Measurements from ENCODE around the gene EMID1.
"Not testable (repeated sequence)": the region's sequence is repeated elsewhere in the genome, so short reads cannot be mapped to it uniquely, and the experiment has no call there.

Gene EMID1

GRCh38 chr22:29216873-29217666, 11.4 kb downstream of the EMID1 start:
- no peak for DNase-seq (ENCODE audit: extremely low spot score)
- no peak for TF ChIP-seq CTCF (IDR thresholded peaks at IDR 0.05; ENCODE audit: control extremely low read depth, extremely low read depth, low read depth, missing control alignments)
- CTCF ChIA-PET, result interaction anchor here (1.0 to 4.7 kb wide), 5 partner anchors 9 to 63 kb away, joined by 3 to 34 read pairs (median 3); partner anchors contain the start of gene EMID1
- POLR2A ChIA-PET, result no interaction called here

DNA sequence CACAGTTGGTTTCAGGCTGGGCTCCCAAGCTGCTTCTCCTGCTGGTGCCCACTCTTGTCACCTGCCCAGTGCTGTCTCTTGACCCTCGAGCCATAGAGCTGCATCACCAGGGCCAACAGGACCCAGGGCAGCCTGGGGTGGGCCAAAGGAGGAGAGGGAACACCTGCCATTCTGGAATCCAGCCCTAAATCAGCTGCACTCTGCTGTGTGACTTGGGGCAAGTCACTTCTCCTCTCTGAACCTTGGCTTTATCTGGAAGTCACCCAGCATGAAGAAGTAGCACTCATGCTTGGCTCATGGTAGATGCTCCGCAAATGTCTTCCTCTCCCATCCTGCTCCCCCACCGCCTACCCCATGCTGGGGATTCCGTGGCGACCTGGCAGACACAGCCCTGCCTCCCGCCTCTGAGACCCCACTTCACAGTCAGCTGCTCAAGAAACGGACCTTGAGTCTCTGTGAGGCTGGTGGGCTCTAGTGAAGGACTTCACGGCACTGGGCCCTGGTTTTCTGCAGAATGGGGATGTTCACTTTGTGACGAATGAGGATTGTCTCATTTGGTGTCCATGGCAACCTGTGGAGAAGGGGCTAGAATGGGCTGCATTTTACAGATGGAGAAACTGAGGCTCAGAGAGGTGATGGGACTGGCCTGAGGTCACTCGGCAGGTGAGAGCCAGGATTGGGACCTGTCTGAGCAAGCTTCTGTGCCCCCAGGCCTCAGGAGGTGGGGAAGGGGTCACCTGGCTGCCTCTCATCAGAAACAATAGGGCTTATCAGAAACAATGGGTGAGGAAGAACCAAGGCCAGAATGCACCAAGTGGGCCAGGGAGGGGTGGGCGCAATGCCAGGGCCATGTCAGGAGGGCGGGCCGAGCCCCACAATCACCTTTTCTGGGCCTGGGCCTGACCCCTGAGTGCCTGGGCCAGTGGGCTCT, 12.4 kb downstream of the EMID1 start:
- ChIA-PET CTCF (interaction anchor here (1.0 to 4.7 kb wide), 6 partner anchors 8 to 64 kb away, joined by 3 to 34 read pairs (median 4); partner anchors contain the start of gene EMID1), POLR2A (no interaction called here)
- no peak for TF ChIP-seq CTCF (IDR thresholded peaks at IDR 0.05; ENCODE audit: control extremely low read depth, extremely low read depth, low read depth, missing control alignments)
- no peak for DNase-seq (ENCODE audit: extremely low spot score)

- CTCF ChIA-PET, result interaction anchor here (1.2 to 4.7 kb wide), 3 partner anchors 15 to 65 kb away, joined by 3 to 34 read pairs (median 7); partner anchors contain the start of gene EMID1
- POLR2A ChIA-PET, result no interaction called here
- DNase-seq (ENCODE audit: extremely low spot score), result no peak
- no peak for TF ChIP-seq CTCF (IDR thresholded peaks at IDR 0.05; ENCODE audit: control extremely low read depth, extremely low read depth, low read depth, missing control alignments)
These were observed 13.2 kb downstream of the EMID1 start for GRCh38 chr22:29218758-29219408.

DNA sequence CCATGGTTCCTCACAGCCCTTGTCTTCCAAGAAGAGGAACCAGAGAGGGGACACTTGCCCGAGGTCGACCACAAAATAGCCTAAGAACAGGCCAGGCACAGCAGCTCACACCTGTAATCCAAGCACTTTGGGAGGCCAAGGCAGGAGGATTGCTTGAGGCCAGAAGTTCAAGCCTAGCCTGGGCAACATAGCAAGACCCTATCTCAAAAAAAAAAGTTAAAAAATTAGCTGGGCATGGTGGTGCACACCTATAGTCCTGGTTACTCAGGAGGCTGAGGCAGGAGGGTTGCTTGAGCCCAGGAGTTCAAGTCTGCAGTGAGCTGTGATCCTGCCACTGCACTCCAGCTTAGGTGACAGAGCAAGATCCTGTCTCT, 13.7 kb downstream of the EMID1 start:
- DNase-seq (ENCODE audit: extremely low spot score); POLR2A ChIA-PET: not testable (repeated sequence)
- CTCF ChIA-PET, result interaction anchor here (1.2 to 4.7 kb wide), 3 partner anchors 16 to 66 kb away, joined by 3 to 34 read pairs (median 7); partner anchors contain the start of gene EMID1

DNA sequence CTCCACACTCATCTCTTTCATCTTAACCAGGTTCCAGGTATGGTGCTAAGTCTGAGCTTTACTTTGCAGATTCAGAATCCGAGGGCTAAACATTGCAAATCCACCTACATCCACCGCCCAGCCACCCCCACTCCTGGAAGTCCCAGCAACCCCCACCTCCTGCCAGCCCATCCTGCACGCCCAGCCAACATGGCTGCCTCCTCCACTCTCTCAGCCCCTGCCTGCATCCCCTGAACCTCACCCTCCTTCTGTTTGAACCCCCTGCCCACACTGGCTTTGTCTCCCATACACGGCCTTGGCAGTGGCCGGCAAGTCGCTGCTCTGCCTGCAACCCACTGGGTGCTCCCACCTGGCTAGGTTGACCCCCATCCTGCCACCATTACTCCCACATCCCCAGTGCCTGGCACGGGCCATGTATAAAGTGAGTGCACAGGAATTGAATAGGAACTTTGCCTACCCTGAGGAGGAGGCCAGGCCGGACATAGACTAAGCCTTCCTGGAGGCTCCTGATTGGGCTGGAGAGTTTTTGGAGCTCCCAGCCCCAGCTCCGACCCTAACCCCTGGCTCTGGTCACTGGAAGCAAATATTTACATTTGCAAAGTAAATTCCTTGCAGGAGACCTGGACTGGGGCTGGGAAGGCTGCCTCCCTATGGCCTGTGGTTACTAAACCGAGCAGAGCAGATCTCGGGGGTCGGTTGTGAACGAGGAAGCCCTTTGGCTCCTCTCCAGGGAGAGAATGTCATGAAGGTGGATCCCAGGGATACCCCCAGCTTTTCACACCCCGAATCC, 14.4 kb downstream of the EMID1 start:
- no peak for DNase-seq (ENCODE audit: extremely low spot score)
- POLR2A ChIA-PET, result no interaction called here
- CTCF ChIA-PET, result interaction anchor here (1.3 to 4.7 kb wide), 3 partner anchors 10 to 25 kb away, joined by 10 to 34 read pairs (median 16); partner anchors contain the start of gene EMID1
- no peak for TF ChIP-seq CTCF (IDR thresholded peaks at IDR 0.05; ENCODE audit: control extremely low read depth, extremely low read depth, low read depth, missing control alignments)

- ChIA-PET CTCF (interaction anchor here (1.1 to 1.7 kb wide), 2 partner anchors 19 to 21 kb away, joined by 4 read pairs; no protein-coding TSS in a partner anchor), POLR2A (no interaction called here)
- TF ChIP-seq CTCF (IDR thresholded peaks at IDR 0.05; ENCODE audit: control extremely low read depth, extremely low read depth, low read depth, missing control alignments), result no peak
- no peak for DNase-seq (ENCODE audit: extremely low spot score)
These were observed 18.6 kb downstream of the EMID1 start for GRCh38 chr22:29224121-29224858.

Data from GM10248 (cell line).